ENCODE data around the gene CASP7. TPM values are rescaled to one million over a fixed set of nuclear protein-coding genes. Genes with fewer than 3 reads are reported as not detected.

CASP7 gene
- total RNA-seq, 1 experiment from 2014 or later = 4.7 TPM

- TF ChIP-seq STAT6 (CRISPR knock-in tag; conservative IDR thresholded peaks at IDR 0.05; ENCODE audit: low read depth) (no peak), NR2C2 (CRISPR knock-in tag; IDR thresholded peaks at IDR 0.05) (no peak), ATF6 (CRISPR knock-in tag; IDR thresholded peaks at IDR 0.05) (no peak), GTF2I (CRISPR knock-in tag; conservative IDR thresholded peaks at IDR 0.05) (no peak), TEAD1 (CRISPR knock-in tag; IDR thresholded peaks at IDR 0.05) (no peak)
Measured at GRCh38 chr10:113663908-113664307, 15.8 kb upstream of the CASP7 start, which contains the start of gene NRAP (continued).

GRCh38 chr10:113665352-113665751, 14.4 kb upstream of the CASP7 start:
- TF ChIP-seq CREB1 (CRISPR knock-in tag; IDR thresholded peaks at IDR 0.05) = no peak
- TF ChIP-seq RELA (CRISPR knock-in tag; IDR thresholded peaks at IDR 0.05; ENCODE audit: borderline replicate concordance) = no peak
- TF ChIP-seq PREB (CRISPR knock-in tag; IDR thresholded peaks at IDR 0.05; ENCODE audit: borderline replicate concordance) = no peak
- TF ChIP-seq GRHL2 (CRISPR knock-in tag; IDR thresholded peaks at IDR 0.05; ENCODE audit: insufficient replicate concordance, severe bottlenecking) = no peak
- TF ChIP-seq ESRRA (CRISPR knock-in tag; IDR thresholded peaks at IDR 0.05; ENCODE audit: borderline replicate concordance) = no peak
- no peak for TF ChIP-seq USF2 (CRISPR knock-in tag; IDR thresholded peaks at IDR 0.05)
- no peak for TF ChIP-seq ETV6 (CRISPR knock-in tag; IDR thresholded peaks at IDR 0.05)
- no peak for TF ChIP-seq KAT7 (CRISPR knock-in tag; IDR thresholded peaks at IDR 0.05; ENCODE audit: borderline replicate concordance)
- TF ChIP-seq ZBTB21 (CRISPR knock-in tag; IDR thresholded peaks at IDR 0.05; ENCODE audit: borderline replicate concordance) = no peak
- no peak for TF ChIP-seq SMAD3 (CRISPR knock-in tag; IDR thresholded peaks at IDR 0.05; ENCODE audit: borderline replicate concordance)
- TF ChIP-seq MYBL2 (CRISPR knock-in tag; IDR thresholded peaks at IDR 0.05) = no peak
- no peak for TF ChIP-seq ERG (CRISPR knock-in tag; IDR thresholded peaks at IDR 0.05)
- no peak for TF ChIP-seq NFYB (CRISPR knock-in tag; conservative IDR thresholded peaks at IDR 0.05; ENCODE audit: low read depth)
- TF ChIP-seq PRRX2 (CRISPR knock-in tag; IDR thresholded peaks at IDR 0.05) = no peak
- TF ChIP-seq EMX1 (CRISPR knock-in tag; IDR thresholded peaks at IDR 0.05) = no peak
- no peak for TF ChIP-seq AR (CRISPR knock-in tag; IDR thresholded peaks at IDR 0.05)
- no peak for TF ChIP-seq IRF1 (CRISPR knock-in tag; IDR thresholded peaks at IDR 0.05)
- no peak overlapping the region for H3K27ac Mint-ChIP-seq
- H3K27me3 Mint-ChIP-seq (ENCODE audit: low read depth) = no peaks in the 10 kb centered on the region
- peak; percentile 76 for ATAC-seq
- no peak overlapping the region for H3K4me3 Mint-ChIP-seq
- 0 out of 2 replicates have a peak, but pooled peaks cover 3% of the 10 kb centered on the region for H3K4me1 Mint-ChIP-seq
- DNase-seq (ENCODE audit: low spot score) = no peak
- H3K36me3 Mint-ChIP-seq = no peaks in the 10 kb centered on the region
- POLR2A ChIA-PET = no interaction called here
- H3K9me3 Mint-ChIP-seq = peaks cover 4% of the 10 kb centered on the region
- CTCF ChIA-PET = interaction anchor here (1.4 kb wide), 1 partner anchor 14 kb away, joined by 6 read pairs; the partner anchor contains the start of gene CASP7
